SK-N-SH (cell line): ENCODE measurements around the gene MTHFD1L. TPM values are rescaled to one million over a fixed set of nuclear protein-coding genes. Genes with fewer than 3 reads are reported as not detected.

Source experiments
- CTCF ChIA-PET: fragments of 300-600, 350-600 bp; formaldehyde crosslinking; extraction: SDS; loops from one replicate; lab custom pipeline; 2021; lab: Yijun Ruan, JAX
- POLR2A ChIA-PET: fragments of 350-600 bp; sonication (Branson Sonifier 250); formaldehyde crosslinking; extraction: SDS; loops from one replicate; lab custom pipeline; 2020; ENCODE audit warnings: antibody characterized with exemption, inconsistent platforms; lab: Yijun Ruan, JAX
- DNase-seq: peaks from one replicate; pipeline ENCODE4 v3.0.0; 2012
- H2AFZ ChIP-seq: fragments of 200-600 bp; sonication (generic); 2 replicates; pipeline ENCODE4 v1.8.1; 2016; ENCODE audit warnings: antibody characterized with exemption, mild to moderate bottlenecking, low read depth
- H3F3A ChIP-seq: fragments of 200-600 bp; sonication (generic); replicated peaks from 2 replicates; pipeline ENCODE3; 2016; ENCODE audit warnings: antibody characterized with exemption, mild to moderate bottlenecking; ENCODE audit not compliant: insufficient read depth
- H3K27ac ChIP-seq, 2 experiments: fragments of 200-500 bp in 1 of 2; fragments of 200-600 bp in 1 of 2; sonication (Bioruptor generic) in 1 of 2; sonication (generic), shearing (Covaris generic) in 1 of 2; 2 replicates each; pipeline versions ENCODE4 v1.5.1 to v1.6.1; 2014 to 2016; ENCODE audit warnings: low read depth in 2 of 2, inconsistent platforms in 1 of 2, low read length in 1 of 2, mild to moderate bottlenecking in 1 of 2, mixed read lengths in 1 of 2
- H3K27me3 ChIP-seq: fragments of 200-600 bp; sonication (generic), shearing (Covaris generic); 2 replicates; pipeline ENCODE4 v1.6.1; 2016; ENCODE audit warnings: mixed run types; ENCODE audit not compliant: insufficient read depth
- H3K36me3 ChIP-seq, 2 experiments: fragments of 200-500 bp in 1 of 2; fragments of 200-600 bp in 1 of 2; sonication (Bioruptor generic) in 1 of 2; sonication (generic) in 1 of 2; replicated peaks in 1 of 2; 2 replicates each; pipeline versions ENCODE3 to v1.5.1; 2014 to 2016; ENCODE audit warnings: low read length in 1 of 2, mild to moderate bottlenecking in 1 of 2; ENCODE audit not compliant: insufficient read depth in 2 of 2, control insufficient read depth in 1 of 2
- H3K4me1 ChIP-seq, 2 experiments: fragments of 200-500 bp in 1 of 2; fragments of 200-600 bp in 1 of 2; sonication (Bioruptor generic) in 1 of 2; sonication (generic), shearing (Covaris generic) in 1 of 2; 2 replicates each; pipeline versions ENCODE4 v1.5.1 to v1.6.1; 2014 to 2016; ENCODE audit warnings: low read depth in 1 of 2, low read length in 1 of 2, mixed run types in 1 of 2; ENCODE audit not compliant: insufficient read depth in 2 of 2, control insufficient read depth in 1 of 2
- H3K4me2 ChIP-seq: fragments of 200-600 bp; sonication (generic), shearing (Covaris generic); 2 replicates; pipeline ENCODE4 v1.6.1; 2017; ENCODE audit warnings: mixed run types
- H3K4me3 ChIP-seq, 2 experiments: fragments of 200-500 bp in 1 of 2; fragments of 200-600 bp in 1 of 2; sonication (Bioruptor generic) in 1 of 2; sonication (generic), shearing (Covaris generic) in 1 of 2; 2 replicates each; pipeline versions ENCODE4 v1.5.1 to v1.8.1; 2014 to 2016; ENCODE audit warnings: low read depth in 2 of 2, inconsistent platforms in 1 of 2, low read length in 1 of 2, mild to moderate bottlenecking in 1 of 2, mixed read lengths in 1 of 2, moderate library complexity in 1 of 2
- H3K79me2 ChIP-seq: fragments of 200-600 bp; sonication (generic); 2 replicates; pipeline ENCODE4 v1.8.1; 2017; ENCODE audit warnings: mild to moderate bottlenecking; ENCODE audit not compliant: insufficient read depth
- H3K9ac ChIP-seq: fragments of 200-600 bp; sonication (generic); 2 replicates; pipeline ENCODE4 v1.6.1; 2017; ENCODE audit warnings: mixed run types
- H3K9me2 ChIP-seq: fragments of 200-600 bp; sonication (generic); 2 replicates; pipeline ENCODE4 v1.6.1; 2017; ENCODE audit warnings: mixed run types
- H3K9me3 ChIP-seq: fragments of 200-600 bp; sonication (generic); 2 replicates; pipeline ENCODE4 v1.6.1; 2017; ENCODE audit warnings: mixed run types, mild to moderate bottlenecking, moderate library complexity
- H4K20me1 ChIP-seq: fragments of 200-600 bp; sonication (generic); 2 replicates; pipeline ENCODE4 v1.6.1; 2017; ENCODE audit warnings: mild to moderate bottlenecking, mixed run types; ENCODE audit not compliant: insufficient read depth
- ELF1 ChIP-seq: IDR thresholded peaks from 2 replicates; pipeline ENCODE4 v1.4.0; 2012
- EZH2phosphoT487 ChIP-seq: fragments of 200-600 bp; sonication (generic); IDR thresholded peaks from 2 replicates; pipeline ENCODE4 v1.6.1; 2017; ENCODE audit warnings: low read depth, mixed run types, mild to moderate bottlenecking, antibody characterized with exemption, moderate library complexity, borderline replicate concordance
- FOXJ3 ChIP-seq: sonication (generic); formaldehyde crosslinking; IDR thresholded peaks from 2 replicates; pipeline ENCODE4 v1.5.1; 2020; ENCODE audit warnings: mild to moderate bottlenecking, missing genetic modification reagents
- FOXM1 ChIP-seq: IDR thresholded peaks from 2 replicates; pipeline ENCODE4 v1.4.0; 2012; ENCODE audit warnings: low read depth, mild to moderate bottlenecking
- GABPA ChIP-seq: IDR thresholded peaks from 2 replicates; pipeline ENCODE4 v1.4.0; 2012; ENCODE audit warnings: low read depth, mild to moderate bottlenecking
- MXI1 ChIP-seq: IDR thresholded peaks from 2 replicates; pipeline ENCODE4 v1.6.1; 2012; ENCODE audit warnings: mild to moderate bottlenecking, low read depth, low read length, improper control_type of control experiment
- NFIC ChIP-seq: IDR thresholded peaks from 2 replicates; pipeline ENCODE4 v1.4.0; 2012; ENCODE audit warnings: borderline replicate concordance
- POLR2AphosphoS5 ChIP-seq: IDR thresholded peaks from 2 replicates; pipeline ENCODE4 v1.6.1; 2012; ENCODE audit warnings: low read depth, low read length
- RAD21 ChIP-seq: IDR thresholded peaks from 2 replicates; pipeline ENCODE4 v1.6.1; 2012; ENCODE audit warnings: mild to moderate bottlenecking, low read length
- RXRA ChIP-seq: IDR thresholded peaks from 2 replicates; pipeline ENCODE4 v1.4.0; 2012; ENCODE audit warnings: low read depth, mild to moderate bottlenecking, borderline replicate concordance
- SMC3 ChIP-seq: IDR thresholded peaks from 2 replicates; pipeline ENCODE4 v1.6.1; 2012; ENCODE audit warnings: low read depth, low read length, improper control_type of control experiment
- TEAD4 ChIP-seq: IDR thresholded peaks from 2 replicates; pipeline ENCODE4 v1.4.0; 2012; ENCODE audit warnings: mild to moderate bottlenecking, borderline replicate concordance; ENCODE audit not compliant: insufficient read depth
- WGBS: methylation state at CpG from one replicate; pipeline ENCODE4 v1.1.6; 2017; ENCODE audit warnings: low lambda C conversion rate; 5-methylcytosine and 5-hydroxymethylcytosine counted together
- polyA plus RNA-seq, 3 experiments: library from polyadenylated mRNA; depleted of rRNA; stranded (reverse); fragments of >200 nt; gene quantifications; 2 replicates each; pipeline ENCODE4 v1.2.3, GENCODE V29; 2012
- TF ChIP-seq, protein P1 (sequence below): fragments of 150-350 bp; IDR thresholded peaks from 2 replicates; pipeline ENCODE4 v1.6.1; 2017; ENCODE audit warnings: antibody characterized with exemption, low read length, low read depth, borderline replicate concordance
- TF ChIP-seq, protein P2 (sequence below): fragments of 200-600 bp; sonication (generic); IDR thresholded peaks from 2 replicates; pipeline ENCODE4 v1.6.1; 2017; ENCODE audit warnings: antibody characterized with exemption, mild to moderate bottlenecking, moderate library complexity
- TF ChIP-seq, protein P3 (sequence below): IDR thresholded peaks from 2 replicates; pipeline ENCODE4 v1.4.0; 2012; ENCODE audit warnings: low read depth, borderline replicate concordance

Gene MTHFD1L
- polyA plus RNA-seq, 1 of the 3 experiments (the other 2 are of a cell fraction) = 37.0 TPM

DNA sequence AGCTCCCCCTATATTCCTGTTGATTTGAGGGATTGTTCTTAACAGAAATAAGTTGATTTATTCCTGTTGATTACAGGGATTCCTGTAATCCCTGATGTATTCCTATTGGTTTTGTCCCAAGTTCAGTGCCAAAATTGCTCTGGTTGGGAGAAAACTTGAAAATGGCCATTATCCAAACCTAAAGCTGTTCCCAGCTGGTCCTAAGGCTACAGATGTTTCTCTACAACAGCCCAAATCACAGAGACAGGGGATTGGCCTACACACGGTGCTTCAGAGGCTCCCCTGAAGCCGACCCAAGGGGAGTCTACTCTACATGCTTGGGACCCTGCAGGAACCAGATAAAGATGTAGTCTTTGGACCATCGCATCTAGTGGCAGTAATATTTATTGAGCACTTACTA lies 275.3 kb downstream of the MTHFD1L start:
- no peaks in the 10 kb centered on the region; a peak in 2 of 4 replicates for H3K4me1 ChIP-seq
- POLR2A ChIA-PET = no interaction called here

DNA sequence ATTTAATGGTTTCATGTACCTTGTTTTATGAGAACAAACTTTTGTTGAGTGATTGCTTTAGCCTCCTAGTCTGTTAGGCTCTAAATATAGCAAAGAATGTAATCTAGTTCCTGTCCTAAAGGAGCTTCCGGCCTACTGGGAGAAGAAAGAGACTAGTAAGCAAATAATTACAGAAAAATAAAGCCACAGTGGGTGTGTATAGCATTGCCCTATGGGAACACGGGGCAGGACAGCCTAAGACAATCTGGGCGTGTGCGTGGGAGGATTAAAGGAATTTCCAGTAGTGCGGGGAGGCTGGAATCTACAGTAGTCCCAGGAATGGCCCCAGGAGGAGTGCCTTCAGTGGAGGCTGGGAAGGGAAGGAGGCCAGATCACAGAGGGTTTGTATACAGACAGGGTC lies 276.2 kb downstream of the MTHFD1L start:
- no peaks in the 10 kb centered on the region for H3K27me3 ChIP-seq
- H3K9me3 ChIP-seq = no peaks in the 10 kb centered on the region
- no peaks in the 10 kb centered on the region for H3K79me2 ChIP-seq
- no peaks in the 10 kb centered on the region for H4K20me1 ChIP-seq
- POLR2A ChIA-PET = no interaction called here
- H3K4me3 ChIP-seq = no peak overlapping the region
- CTCF ChIA-PET = interaction anchor here (0.9 to 1.0 kb wide), 2 partner anchors 21 to 104 kb away, joined by 4 to 5 read pairs; no protein-coding TSS in a partner anchor
- WGBS = 90% methylated on average over 5 of the region's 5 CpGs
- H3F3A ChIP-seq = no peaks in the 10 kb centered on the region
- H3K27ac ChIP-seq = no peak overlapping the region
- H2AFZ ChIP-seq = no peak overlapping the region
- H3K9ac ChIP-seq = no peak overlapping the region
- no peak for DNase-seq
- H3K4me2 ChIP-seq = no peak overlapping the region
- H3K9me2 ChIP-seq = no peaks in the 10 kb centered on the region
- H3K36me3 ChIP-seq = no peaks in the 10 kb centered on the region
- no peaks in the 10 kb centered on the region; a peak in 2 of 4 replicates for H3K4me1 ChIP-seq
- TF ChIP-seq GABPA (no peak), MXI1 (no peak), EZH2phosphoT487 (no peak), RXRA (no peak)
- TF ChIP-seq, protein P1, sequence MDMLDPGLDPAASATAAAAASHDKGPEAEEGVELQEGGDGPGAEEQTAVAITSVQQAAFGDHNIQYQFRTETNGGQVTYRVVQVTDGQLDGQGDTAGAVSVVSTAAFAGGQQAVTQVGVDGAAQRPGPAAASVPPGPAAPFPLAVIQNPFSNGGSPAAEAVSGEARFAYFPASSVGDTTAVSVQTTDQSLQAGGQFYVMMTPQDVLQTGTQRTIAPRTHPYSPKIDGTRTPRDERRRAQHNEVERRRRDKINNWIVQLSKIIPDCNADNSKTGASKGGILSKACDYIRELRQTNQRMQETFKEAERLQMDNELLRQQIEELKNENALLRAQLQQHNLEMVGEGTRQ = no peak

More for the DNA sequence above, 275.3 kb downstream of the MTHFD1L start:
- Histone ChIP-seq H3F3A (no peaks in the 10 kb centered on the region), H4K20me1 (no peaks in the 10 kb centered on the region), H3K4me2 (no peak overlapping the region), H3K27ac (no peak overlapping the region), H3K9me3 (no peaks in the 10 kb centered on the region), H3K27me3 (no peaks in the 10 kb centered on the region), H2AFZ (no peak overlapping the region), H3K9ac (no peak overlapping the region), H3K9me2 (no peaks in the 10 kb centered on the region), H3K36me3 (no peaks in the 10 kb centered on the region), H3K79me2 (no peaks in the 10 kb centered on the region), H3K4me3 (no peak overlapping the region)
- no peak for DNase-seq
- CTCF ChIA-PET = no interaction called here
- WGBS = 80% methylated on average over 3 of the region's 3 CpGs
- no peak for TF ChIP-seq RXRA

DNA sequence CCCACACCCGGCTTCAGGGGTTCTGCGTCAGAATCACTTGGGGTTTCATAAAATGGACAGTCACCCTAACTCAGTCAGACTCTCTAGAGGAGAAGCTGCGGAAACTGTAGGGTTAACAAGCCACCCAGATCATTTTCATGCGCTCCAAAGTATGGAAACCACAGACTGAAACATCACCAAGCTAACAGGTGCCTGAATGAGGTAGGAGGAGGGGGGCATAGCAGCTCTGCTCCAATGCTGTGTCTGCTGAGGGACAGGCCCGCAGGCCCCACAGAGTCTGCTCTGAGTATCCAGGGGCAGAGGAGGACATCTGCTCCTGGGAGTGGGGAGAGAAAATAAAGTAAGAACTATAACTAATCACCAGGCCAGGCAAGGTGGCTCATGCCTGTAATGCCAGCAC lies 277.2 kb downstream of the MTHFD1L start:
- 91% methylated on average over 5 of the region's 5 CpGs for WGBS
- no peak overlapping the region for H3K4me2 ChIP-seq
- H3K27ac ChIP-seq = no peak overlapping the region
- H3K4me1 ChIP-seq = no peaks in the 10 kb centered on the region; a peak in 2 of 4 replicates
- no peaks in the 10 kb centered on the region for H3K36me3 ChIP-seq
- no peaks in the 10 kb centered on the region for H3K27me3 ChIP-seq
- no peaks in the 10 kb centered on the region for H3K9me2 ChIP-seq
- no peaks in the 10 kb centered on the region for H4K20me1 ChIP-seq
- no peak for DNase-seq
- H3K4me3 ChIP-seq = no peak overlapping the region
- no peak overlapping the region for H2AFZ ChIP-seq
- CTCF ChIA-PET = interaction anchor here (1.0 kb wide), 1 partner anchor 22 kb away, joined by 5 read pairs; no protein-coding TSS in a partner anchor
- no peaks in the 10 kb centered on the region for H3F3A ChIP-seq
- H3K9ac ChIP-seq = no peak overlapping the region
- POLR2A ChIA-PET = no interaction called here
- H3K9me3 ChIP-seq = no peaks in the 10 kb centered on the region
- H3K79me2 ChIP-seq = no peaks in the 10 kb centered on the region
- TF ChIP-seq POLR2AphosphoS5 (no peak), ELF1 (no peak), FOXJ3 (CRISPR knock-in tag) (no peak), RAD21 (no peak), FOXM1 (no peak), MXI1 (no peak), GABPA (no peak), TEAD4 (no peak), RXRA (no peak), NFIC (no peak), SMC3 (no peak)
- TF ChIP-seq, protein P2, sequence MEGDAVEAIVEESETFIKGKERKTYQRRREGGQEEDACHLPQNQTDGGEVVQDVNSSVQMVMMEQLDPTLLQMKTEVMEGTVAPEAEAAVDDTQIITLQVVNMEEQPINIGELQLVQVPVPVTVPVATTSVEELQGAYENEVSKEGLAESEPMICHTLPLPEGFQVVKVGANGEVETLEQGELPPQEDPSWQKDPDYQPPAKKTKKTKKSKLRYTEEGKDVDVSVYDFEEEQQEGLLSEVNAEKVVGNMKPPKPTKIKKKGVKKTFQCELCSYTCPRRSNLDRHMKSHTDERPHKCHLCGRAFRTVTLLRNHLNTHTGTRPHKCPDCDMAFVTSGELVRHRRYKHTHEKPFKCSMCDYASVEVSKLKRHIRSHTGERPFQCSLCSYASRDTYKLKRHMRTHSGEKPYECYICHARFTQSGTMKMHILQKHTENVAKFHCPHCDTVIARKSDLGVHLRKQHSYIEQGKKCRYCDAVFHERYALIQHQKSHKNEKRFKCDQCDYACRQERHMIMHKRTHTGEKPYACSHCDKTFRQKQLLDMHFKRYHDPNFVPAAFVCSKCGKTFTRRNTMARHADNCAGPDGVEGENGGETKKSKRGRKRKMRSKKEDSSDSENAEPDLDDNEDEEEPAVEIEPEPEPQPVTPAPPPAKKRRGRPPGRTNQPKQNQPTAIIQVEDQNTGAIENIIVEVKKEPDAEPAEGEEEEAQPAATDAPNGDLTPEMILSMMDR = no peak
- TF ChIP-seq, protein P3, sequence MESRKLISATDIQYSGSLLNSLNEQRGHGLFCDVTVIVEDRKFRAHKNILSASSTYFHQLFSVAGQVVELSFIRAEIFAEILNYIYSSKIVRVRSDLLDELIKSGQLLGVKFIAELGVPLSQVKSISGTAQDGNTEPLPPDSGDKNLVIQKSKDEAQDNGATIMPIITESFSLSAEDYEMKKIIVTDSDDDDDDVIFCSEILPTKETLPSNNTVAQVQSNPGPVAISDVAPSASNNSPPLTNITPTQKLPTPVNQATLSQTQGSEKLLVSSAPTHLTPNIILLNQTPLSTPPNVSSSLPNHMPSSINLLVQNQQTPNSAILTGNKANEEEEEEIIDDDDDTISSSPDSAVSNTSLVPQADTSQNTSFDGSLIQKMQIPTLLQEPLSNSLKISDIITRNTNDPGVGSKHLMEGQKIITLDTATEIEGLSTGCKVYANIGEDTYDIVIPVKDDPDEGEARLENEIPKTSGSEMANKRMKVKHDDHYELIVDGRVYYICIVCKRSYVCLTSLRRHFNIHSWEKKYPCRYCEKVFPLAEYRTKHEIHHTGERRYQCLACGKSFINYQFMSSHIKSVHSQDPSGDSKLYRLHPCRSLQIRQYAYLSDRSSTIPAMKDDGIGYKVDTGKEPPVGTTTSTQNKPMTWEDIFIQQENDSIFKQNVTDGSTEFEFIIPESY = no peak
- TF ChIP-seq, protein P1 = no peak
